ENCODE measurements around the gene S1PR5. TPM values are rescaled to one million over a fixed set of nuclear protein-coding genes. Genes with fewer than 3 reads are reported as not detected.

The S1PR5 gene
- total RNA-seq, 2 experiments from 2014 or later: 0.55 to 0.92 TPM

DNA sequence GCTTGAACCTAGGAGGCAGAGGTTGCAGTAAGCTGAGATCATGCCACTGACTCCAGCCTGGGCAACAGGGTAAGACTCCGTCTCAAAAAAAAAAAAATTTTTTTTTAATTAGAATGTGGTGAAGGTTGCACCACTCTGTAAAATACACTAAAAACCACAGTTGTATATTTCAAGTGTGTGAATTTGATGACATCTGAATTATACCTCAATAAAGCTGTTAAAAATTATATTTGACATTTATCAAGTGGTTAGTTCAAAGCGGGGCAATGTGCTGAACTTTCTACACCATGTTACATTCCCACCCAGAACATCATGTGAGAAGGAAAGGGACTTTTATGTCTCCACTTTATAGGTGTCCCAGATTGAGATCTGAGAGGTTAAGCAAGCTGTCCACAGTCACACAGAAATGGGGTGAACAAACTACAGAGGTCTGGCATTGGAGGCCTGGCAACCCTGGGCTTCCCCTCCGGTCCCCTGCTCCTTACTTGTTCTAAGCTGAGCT, 5.9 kb upstream of the S1PR5 start:
- peaks cover 0 to 9% of the 10 kb centered on the region in 2 experiments for H3K9me3 ChIP-seq (ENCODE audit: control insufficient read depth in 1 of 2, insufficient read depth in 1 of 2, low read length in 2 of 2)
- H3K27me3 Mint-ChIP-seq: peaks cover 20% of the 10 kb centered on the region
- no peak overlapping the region for H3K27ac ChIP-seq (ENCODE audit: low read depth in 1 of 2, low read length in 2 of 2)
- peaks cover 21% of the 10 kb centered on the region for H3K4me1 ChIP-seq (ENCODE audit: insufficient read depth, low read length)
- H3K4me1 Mint-ChIP-seq (ENCODE audit: low read depth): peaks cover 13% of the 10 kb centered on the region
- intact Hi-C loops (cut with DNase I, micrococcal nuclease): no loop called here
- H3K9me3 Mint-ChIP-seq: no peaks in the 10 kb centered on the region
- H3K4me3 Mint-ChIP-seq: no peak overlapping the region
- H3K27ac Mint-ChIP-seq: no peak overlapping the region
- DNase-seq: peak in 3 of 14 experiments; percentile 52 to 71 (median 58)
- ChIA-PET CTCF (interaction anchor here (0.7 kb wide), 1 partner anchor 420 kb away, joined by 3 read pairs; no protein-coding TSS in a partner anchor), POLR2A (no interaction called here)
- peaks cover 11 to 16% of the 10 kb centered on the region in 2 experiments for H3K27me3 ChIP-seq (ENCODE audit: control insufficient read depth in 1 of 2, insufficient read depth in 2 of 2, low read length in 2 of 2)
- H3K4me3 ChIP-seq (ENCODE audit: low read length): no peak overlapping the region
- H3K36me3 Mint-ChIP-seq (ENCODE audit: low read depth): no peaks in the 10 kb centered on the region
- no peaks in the 10 kb centered on the region for H3K36me3 ChIP-seq (ENCODE audit: insufficient read depth, low read length)
- TF ChIP-seq, protein P1, sequence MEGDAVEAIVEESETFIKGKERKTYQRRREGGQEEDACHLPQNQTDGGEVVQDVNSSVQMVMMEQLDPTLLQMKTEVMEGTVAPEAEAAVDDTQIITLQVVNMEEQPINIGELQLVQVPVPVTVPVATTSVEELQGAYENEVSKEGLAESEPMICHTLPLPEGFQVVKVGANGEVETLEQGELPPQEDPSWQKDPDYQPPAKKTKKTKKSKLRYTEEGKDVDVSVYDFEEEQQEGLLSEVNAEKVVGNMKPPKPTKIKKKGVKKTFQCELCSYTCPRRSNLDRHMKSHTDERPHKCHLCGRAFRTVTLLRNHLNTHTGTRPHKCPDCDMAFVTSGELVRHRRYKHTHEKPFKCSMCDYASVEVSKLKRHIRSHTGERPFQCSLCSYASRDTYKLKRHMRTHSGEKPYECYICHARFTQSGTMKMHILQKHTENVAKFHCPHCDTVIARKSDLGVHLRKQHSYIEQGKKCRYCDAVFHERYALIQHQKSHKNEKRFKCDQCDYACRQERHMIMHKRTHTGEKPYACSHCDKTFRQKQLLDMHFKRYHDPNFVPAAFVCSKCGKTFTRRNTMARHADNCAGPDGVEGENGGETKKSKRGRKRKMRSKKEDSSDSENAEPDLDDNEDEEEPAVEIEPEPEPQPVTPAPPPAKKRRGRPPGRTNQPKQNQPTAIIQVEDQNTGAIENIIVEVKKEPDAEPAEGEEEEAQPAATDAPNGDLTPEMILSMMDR (IDR thresholded peaks at IDR 0.05): no peak
- no peak for ATAC-seq (ENCODE audit: poor library complexity)

DNA sequence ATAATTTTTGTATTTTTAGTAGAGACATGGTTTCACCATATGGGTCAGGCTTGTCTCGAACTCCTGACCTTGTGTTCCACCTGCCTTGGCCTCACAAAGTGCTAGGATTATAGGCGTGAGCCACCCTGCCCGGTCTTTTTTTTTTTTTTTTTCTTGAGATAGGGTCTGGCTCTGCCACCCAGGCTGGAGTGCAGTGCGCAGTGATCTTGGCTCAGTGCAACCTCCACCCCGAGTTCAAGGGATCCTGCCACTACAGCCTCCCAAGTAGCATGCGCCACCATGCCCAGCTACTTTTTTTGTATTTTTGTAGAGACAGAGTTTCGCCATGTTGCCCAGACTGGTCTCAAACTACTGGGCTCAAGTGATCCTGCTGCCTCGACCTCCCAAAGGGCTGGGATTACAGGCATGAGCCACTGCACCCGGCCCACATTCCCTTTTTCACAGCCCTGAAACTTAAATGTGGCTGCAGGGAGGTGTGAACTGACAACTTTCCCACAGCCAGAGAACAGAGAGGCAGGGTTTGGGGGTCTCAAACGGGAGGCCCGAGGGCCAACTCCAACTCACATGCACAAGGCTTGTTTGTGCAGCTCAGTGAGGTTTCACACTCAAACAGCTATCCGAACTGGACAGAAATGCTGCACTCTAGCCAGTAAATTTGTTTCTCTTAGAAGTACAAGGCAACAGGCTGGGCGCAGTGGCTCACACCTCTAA, 4.4 kb upstream of the S1PR5 start:
- CTCF ChIA-PET: interaction anchor here (1.5 kb wide), 1 partner anchor 16 kb away, joined by 3 read pairs; no protein-coding TSS in a partner anchor
- ATAC-seq (ENCODE audit: poor library complexity): no peak
- POLR2A ChIA-PET: no interaction called here

DNA sequence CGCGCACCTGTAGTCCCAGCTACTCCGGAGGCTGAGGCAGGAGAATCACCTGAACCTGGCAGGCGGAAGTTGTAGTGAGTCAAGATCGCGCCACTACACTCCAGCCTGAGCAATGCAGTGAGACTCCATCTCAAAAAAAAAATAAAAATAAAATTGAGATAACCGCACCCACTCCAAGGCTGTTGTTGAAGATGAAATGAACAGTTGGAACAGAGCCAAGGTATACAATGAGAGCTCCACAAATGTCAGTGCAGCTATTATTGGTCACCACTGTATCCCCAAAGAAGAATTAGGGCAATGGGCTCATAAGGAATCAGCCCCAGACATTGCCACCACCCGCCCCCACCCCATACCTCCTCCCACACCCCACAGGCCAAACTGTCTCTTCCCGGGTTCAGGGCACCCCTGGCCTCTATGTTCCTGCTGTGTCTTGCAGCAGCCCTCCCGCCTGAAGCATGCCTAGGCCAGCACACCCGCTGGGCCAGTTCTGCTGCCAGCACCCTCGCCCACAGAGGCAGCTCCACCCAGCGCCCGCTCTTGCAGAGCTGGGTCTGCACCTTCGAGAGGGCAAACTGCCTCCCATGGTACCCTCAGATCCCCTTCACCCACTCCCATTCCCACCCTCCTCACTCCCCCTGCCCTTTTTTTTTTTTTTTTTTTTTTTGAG, 3.5 kb upstream of the S1PR5 start:
- peaks cover 33% of the 10 kb centered on the region for H3K4me1 ChIP-seq (ENCODE audit: insufficient read depth, low read length)
- H3K4me1 Mint-ChIP-seq (ENCODE audit: low read depth): peaks cover 24% of the 10 kb centered on the region
- no peak overlapping the region for H3K27ac Mint-ChIP-seq
- H3K4me3 ChIP-seq (ENCODE audit: low read length): no peak overlapping the region
- ChIA-PET POLR2A (no interaction called here), CTCF (interaction anchor here (1.5 kb wide), 1 partner anchor 15 kb away, joined by 3 read pairs; no protein-coding TSS in a partner anchor)
- peaks cover 37% of the 10 kb centered on the region for H3K27me3 Mint-ChIP-seq
- H3K27me3 ChIP-seq (ENCODE audit: control insufficient read depth in 1 of 2, insufficient read depth in 2 of 2, low read length in 2 of 2): peaks cover 31 to 35% of the 10 kb centered on the region in 2 experiments
- intact Hi-C loops (cut with DNase I, micrococcal nuclease): no loop called here
- H3K9me3 ChIP-seq (ENCODE audit: control insufficient read depth in 1 of 2, insufficient read depth in 1 of 2, low read length in 2 of 2): peaks cover 0 to 13% of the 10 kb centered on the region in 2 experiments
- no peaks in the 10 kb centered on the region for H3K9me3 Mint-ChIP-seq
- ATAC-seq (ENCODE audit: poor library complexity): no peak
- no peak overlapping the region for H3K4me3 Mint-ChIP-seq
- H3K36me3 Mint-ChIP-seq (ENCODE audit: low read depth): no peaks in the 10 kb centered on the region
- peak in 1 of 14 experiments; percentile 19 for DNase-seq
- TF ChIP-seq, protein P1 (IDR thresholded peaks at IDR 0.05): no peak
- H3K27ac ChIP-seq (ENCODE audit: low read depth in 1 of 2, low read length in 2 of 2): no peak overlapping the region
- no peaks in the 10 kb centered on the region for H3K36me3 ChIP-seq (ENCODE audit: insufficient read depth, low read length)

More for the DNA sequence above, 4.4 kb upstream of the S1PR5 start:
- TF ChIP-seq, protein P1 (IDR thresholded peaks at IDR 0.05): no peak
- DNase-seq: peak in 1 of 14 experiments; percentile 11
- Histone ChIP-seq H3K36me3 (ENCODE audit: insufficient read depth, low read length) (no peaks in the 10 kb centered on the region), H3K4me1 (ENCODE audit: insufficient read depth, low read length) (peaks cover 33% of the 10 kb centered on the region), H3K9me3 (ENCODE audit: control insufficient read depth in 1 of 2, insufficient read depth in 1 of 2, low read length in 2 of 2) (peaks cover 0 to 13% of the 10 kb centered on the region in 2 experiments), H3K27me3 (ENCODE audit: control insufficient read depth in 1 of 2, insufficient read depth in 2 of 2, low read length in 2 of 2) (peaks cover 23 to 29% of the 10 kb centered on the region in 2 experiments), H3K27ac (ENCODE audit: low read depth in 1 of 2, low read length in 2 of 2) (no peak overlapping the region), H3K4me3 (ENCODE audit: low read length) (no peak overlapping the region)
- Mint-ChIP-seq H3K4me1 (ENCODE audit: low read depth) (peaks cover 22% of the 10 kb centered on the region), H3K4me3 (no peak overlapping the region), H3K27me3 (peaks cover 29% of the 10 kb centered on the region), H3K27ac (no peak overlapping the region), H3K9me3 (no peaks in the 10 kb centered on the region), H3K36me3 (ENCODE audit: low read depth) (no peaks in the 10 kb centered on the region)
- intact Hi-C loops (cut with DNase I, micrococcal nuclease): no loop called here

Data from CD4-positive, alpha-beta T cell (primary cell).